ENCODE data around the gene SEC31A. TPM values are rescaled to one million over a fixed set of nuclear protein-coding genes. Genes with fewer than 3 reads are reported as not detected.

The SEC31A gene
- total RNA-seq, 1 experiment from 2014 or later: 137 TPM

- TF ChIP-seq ATF6 (CRISPR knock-in tag; IDR thresholded peaks at IDR 0.05) (no peak), HMGXB4 (CRISPR knock-in tag; IDR thresholded peaks at IDR 0.05) (peak; percentile 68), USF2 (CRISPR knock-in tag; IDR thresholded peaks at IDR 0.05) (no peak), TEAD1 (CRISPR knock-in tag; IDR thresholded peaks at IDR 0.05) (peak; percentile 58; the same call in 1 of the 2 replicates), MLX (CRISPR knock-in tag; IDR thresholded peaks at IDR 0.05) (peak; percentile 84; the same call in 1 of the 2 replicates), ZNF317 (CRISPR knock-in tag; IDR thresholded peaks at IDR 0.05; ENCODE audit: borderline replicate concordance, low read depth) (peak; percentile 26; the same call in 1 of the 2 replicates), NFYB (CRISPR knock-in tag; conservative IDR thresholded peaks at IDR 0.05; ENCODE audit: low read depth) (peak; percentile 93), IRF1 (CRISPR knock-in tag; IDR thresholded peaks at IDR 0.05) (no peak), FOXK1 (CRISPR knock-in tag; IDR thresholded peaks at IDR 0.05) (peak; percentile 50; the same call in 1 of the 2 replicates), SOX15 (CRISPR knock-in tag; IDR thresholded peaks at IDR 0.05) (peak; percentile 28; the same call in 1 of the 2 replicates), ATF1 (CRISPR knock-in tag; IDR thresholded peaks at IDR 0.05) (0 out of 2 replicates have a peak, but pooled peaks have one; percentile 68), MYBL2 (CRISPR knock-in tag; IDR thresholded peaks at IDR 0.05) (peak; percentile 75; the same call in 1 of the 2 replicates)
Measured at GRCh38 chr4:82900411-82901182, 9.6 kb upstream of the SEC31A start, which contains the start of gene THAP9 (continued).

- 0 out of 2 replicates have a peak, but pooled peaks have one; percentile 27 for TF ChIP-seq TEAD1 (CRISPR knock-in tag; IDR thresholded peaks at IDR 0.05)
- TF ChIP-seq PRRX2 (CRISPR knock-in tag; IDR thresholded peaks at IDR 0.05): 0 out of 2 replicates have a peak, but pooled peaks have one; percentile 64
- no peak for TF ChIP-seq ZBTB21 (CRISPR knock-in tag; IDR thresholded peaks at IDR 0.05; ENCODE audit: borderline replicate concordance)
- peaks cover 19% of the 10 kb centered on the region for H3K36me3 Mint-ChIP-seq
- ChIA-PET POLR2A (interaction anchor here (1.0 to 2.1 kb wide), 4 partner anchors 8 to 471 kb away, joined by 3 to 9 read pairs (median 4); partner anchors contain the start of gene COPS4), CTCF (interaction anchor here (1.5 to 2.1 kb wide), 3 partner anchors 48 to 161 kb away, joined by 3 to 10 read pairs (median 5); partner anchors contain the start of gene COPS4)
- no peak overlapping the region for H3K27ac Mint-ChIP-seq
- DNase-seq (ENCODE audit: low spot score) (no peak), ATAC-seq (peak; percentile 9)
- H3K4me3 Mint-ChIP-seq: no peak overlapping the region
- no peaks in the 10 kb centered on the region for H3K27me3 Mint-ChIP-seq (ENCODE audit: low read depth)
- no peaks in the 10 kb centered on the region for H3K9me3 Mint-ChIP-seq
- H3K4me1 Mint-ChIP-seq: peaks cover 17% of the 10 kb centered on the region
Measured at GRCh38 chr4:82900066-82900410, 9.1 kb upstream of the SEC31A start.

- H3K4me1 Mint-ChIP-seq: peaks cover 17% of the 10 kb centered on the region
- ChIA-PET POLR2A (interaction anchor here (1.0 to 2.1 kb wide), 3 partner anchors 9 to 470 kb away, joined by 3 to 9 read pairs (median 3); partner anchors contain the start of gene COPS4), CTCF (interaction anchor here (0.5 to 2.1 kb wide), 4 partner anchors 47 to 161 kb away, joined by 3 to 10 read pairs (median 5); partner anchors contain the start of gene COPS4)
- peaks cover 24% of the 10 kb centered on the region for H3K36me3 Mint-ChIP-seq
- ATAC-seq: no peak
- no peak for TF ChIP-seq STAT6 (CRISPR knock-in tag; conservative IDR thresholded peaks at IDR 0.05; ENCODE audit: low read depth)
- TF ChIP-seq IRF1 (CRISPR knock-in tag; IDR thresholded peaks at IDR 0.05): no peak
- TF ChIP-seq MLX (CRISPR knock-in tag; IDR thresholded peaks at IDR 0.05): no peak
- no peak for TF ChIP-seq FOXP4 (CRISPR knock-in tag; IDR thresholded peaks at IDR 0.05)
- H3K27ac Mint-ChIP-seq: no peak overlapping the region
- no peaks in the 10 kb centered on the region for H3K9me3 Mint-ChIP-seq
- H3K4me3 Mint-ChIP-seq: no peak overlapping the region
- DNase-seq (ENCODE audit: low spot score): no peak
- H3K27me3 Mint-ChIP-seq (ENCODE audit: low read depth): no peaks in the 10 kb centered on the region
Measured at GRCh38 chr4:82899374-82900065, 8.6 kb upstream of the SEC31A start.
